ENCODE measurements around the gene ELF3.
"Not testable (repeated sequence)": the region's sequence is repeated elsewhere in the genome, so short reads cannot be mapped to it uniquely, and the experiment has no call there.

ELF3 gene

DNA sequence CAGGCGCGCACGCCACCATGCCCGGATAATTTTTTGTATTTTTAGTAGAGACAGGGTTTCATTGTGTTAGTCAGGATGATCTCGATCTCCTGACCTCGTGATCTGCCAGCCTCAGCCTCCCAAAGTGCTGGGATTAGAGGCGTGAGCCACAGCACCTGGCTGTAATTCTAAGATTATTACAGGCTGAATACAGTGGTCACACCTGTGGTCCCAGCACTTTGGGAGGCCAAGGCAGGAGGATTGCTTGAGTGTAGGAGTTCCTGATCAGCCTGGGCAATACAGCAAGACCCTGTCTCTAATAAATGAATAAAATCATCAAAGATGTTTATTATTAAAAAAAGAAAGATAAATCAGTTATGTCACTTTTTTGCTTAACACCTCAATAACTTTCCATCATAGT is 52.2 kb downstream of the ELF3 start:
- H3K9me3 ChIP-seq (ENCODE audit: control insufficient read depth, insufficient read depth, low read length); H3K4me3 ChIP-seq (ENCODE audit: low read depth, low read length); H3K36me3 ChIP-seq (ENCODE audit: control insufficient read depth, insufficient read depth, low read length); H3K9ac ChIP-seq (ENCODE audit: low read depth, low read length); H3K27me3 ChIP-seq (ENCODE audit: control insufficient read depth, insufficient read depth, low read length): not testable (repeated sequence)
- peaks cover 12% of the 10 kb centered on the region for H3K4me1 ChIP-seq (ENCODE audit: control insufficient read depth, insufficient read depth, low read length)

DNA sequence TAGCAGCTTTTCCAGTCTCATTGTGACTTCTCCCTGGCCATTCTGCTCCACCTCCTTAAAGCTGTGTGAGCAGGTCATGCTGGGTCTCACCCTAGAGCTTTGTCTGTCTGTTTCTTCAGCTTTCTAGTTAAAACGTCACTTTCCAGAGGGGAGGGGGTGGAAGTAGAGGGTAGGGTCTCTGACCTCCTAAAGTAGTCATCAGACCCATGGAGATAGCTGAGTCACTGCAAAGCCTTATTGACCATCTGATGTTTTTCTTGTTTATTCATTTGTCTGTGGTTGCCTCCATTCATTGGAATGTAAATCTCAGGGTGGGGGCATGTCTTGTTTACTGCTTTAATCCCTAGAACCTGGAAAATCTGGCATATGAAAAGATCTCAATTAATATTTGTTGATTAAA is 52.7 kb downstream of the ELF3 start:
- Histone ChIP-seq H3K9ac (ENCODE audit: low read depth, low read length) (no peak overlapping the region), H3K27me3 (ENCODE audit: control insufficient read depth, insufficient read depth, low read length) (no peaks in the 10 kb centered on the region), H3K4me3 (ENCODE audit: low read depth, low read length) (no peak overlapping the region), H3K36me3 (ENCODE audit: control insufficient read depth, insufficient read depth, low read length) (no peaks in the 10 kb centered on the region), H3K4me1 (ENCODE audit: control insufficient read depth, insufficient read depth, low read length) (peaks cover 12% of the 10 kb centered on the region), H3K9me3 (ENCODE audit: control insufficient read depth, insufficient read depth, low read length) (no peaks in the 10 kb centered on the region)

DNA sequence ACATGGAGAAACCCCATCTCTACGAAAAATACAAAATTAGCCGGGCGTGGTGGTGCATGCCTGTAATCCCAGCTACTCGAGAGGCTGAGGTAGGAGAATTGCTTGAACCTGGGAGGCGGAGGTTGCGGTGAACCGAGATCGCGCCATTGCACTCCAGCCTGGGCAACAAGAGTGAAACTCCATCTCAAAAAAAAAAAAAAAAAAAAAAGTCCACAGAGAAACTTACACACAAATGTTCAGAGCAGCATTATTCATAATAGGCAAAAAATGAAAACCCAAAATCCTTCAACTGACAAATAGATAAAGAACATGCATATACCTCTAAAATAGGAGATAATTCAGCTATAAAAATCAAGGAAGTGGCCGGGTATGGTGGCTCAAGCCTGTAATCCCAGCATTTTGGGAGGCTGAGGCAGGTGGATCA is 54.5 kb downstream of the ELF3 start:
- H3K4me1 ChIP-seq (ENCODE audit: control insufficient read depth, insufficient read depth, low read length) = peaks cover 12% of the 10 kb centered on the region
- not testable (repeated sequence) for H3K9ac ChIP-seq (ENCODE audit: low read depth, low read length); H3K4me3 ChIP-seq (ENCODE audit: low read depth, low read length); H3K27me3 ChIP-seq (ENCODE audit: control insufficient read depth, insufficient read depth, low read length); H3K9me3 ChIP-seq (ENCODE audit: control insufficient read depth, insufficient read depth, low read length); H3K36me3 ChIP-seq (ENCODE audit: control insufficient read depth, insufficient read depth, low read length)

Measured in iPS-15b (cell line).